ENCODE data around the gene LINC01488.

LINC01488 gene

GRCh38 chr11:69481393-69481844 is at the start of gene LINC01488:
LINC01488 (plus strand) TSS chr11:69481663.
- DNase-seq (ENCODE audit: low read depth), result no peak

GRCh38 chr11:69431893-69432738 is 49.3 kb upstream of the LINC01488 start:
- DNase-seq (ENCODE audit: low read depth), result no peak

GRCh38 chr11:69433741-69434140 is 47.7 kb upstream of the LINC01488 start:
- no peak for DNase-seq (ENCODE audit: low read depth)

GRCh38 chr11:69434471-69434931 is 47.0 kb upstream of the LINC01488 start:
- DNase-seq (ENCODE audit: low read depth), result no peak

GRCh38 chr11:69435161-69435986 is 46.1 kb upstream of the LINC01488 start:
- DNase-seq (ENCODE audit: low read depth), result peak; percentile 19

GRCh38 chr11:69436041-69436982 is 45.2 kb upstream of the LINC01488 start:
- DNase-seq (ENCODE audit: low read depth), result no peak

GRCh38 chr11:69437001-69437875 is 44.2 kb upstream of the LINC01488 start:
- DNase-seq (ENCODE audit: low read depth), result peak; percentile 59

- no peak for DNase-seq (ENCODE audit: low read depth)
Measured at GRCh38 chr11:69437876-69438205, 43.6 kb upstream of the LINC01488 start.

- no peak for DNase-seq (ENCODE audit: low read depth)
Measured at GRCh38 chr11:69438286-69438920, 43.1 kb upstream of the LINC01488 start.

GRCh38 chr11:69439127-69439526 is 42.3 kb upstream of the LINC01488 start:
- DNase-seq (ENCODE audit: low read depth), result no peak

- DNase-seq (ENCODE audit: low read depth), result peak; percentile 56
Measured at GRCh38 chr11:69439651-69440464, 41.6 kb upstream of the LINC01488 start.

- peak; percentile 29 for DNase-seq (ENCODE audit: low read depth)
Measured at GRCh38 chr11:69440876-69441275, 40.6 kb upstream of the LINC01488 start.

GRCh38 chr11:69442012-69442806 is 39.3 kb upstream of the LINC01488 start:
- DNase-seq (ENCODE audit: low read depth), result peak; percentile 73

GRCh38 chr11:69442807-69443137 is 38.7 kb upstream of the LINC01488 start:
- DNase-seq (ENCODE audit: low read depth), result peak; percentile 83

- peak; percentile 97 for DNase-seq (ENCODE audit: low read depth)
Measured at GRCh38 chr11:69443138-69443967, 38.1 kb upstream of the LINC01488 start.

- DNase-seq (ENCODE audit: low read depth), result peak; percentile 76
Measured at GRCh38 chr11:69443968-69444364, 37.5 kb upstream of the LINC01488 start.

- peak; percentile 79 for DNase-seq (ENCODE audit: low read depth)
Measured at GRCh38 chr11:69444381-69445130, 36.9 kb upstream of the LINC01488 start.

Data from ELR (cell line).